HS-27A (cell line): ENCODE data around the gene FAM83C.
"Not testable (repeated sequence)": the region's sequence is repeated elsewhere in the genome, so short reads cannot be mapped to it uniquely, and the experiment has no call there.

Experiments used
- DNase-seq: peaks from one replicate; pipeline ENCODE4 v3.0.0-alpha.2; 2012; ENCODE audit warnings: low read depth, missing footprints

FAM83C gene

GRCh38 chr20:35263532-35264341 is 28.5 kb downstream of the FAM83C start:
- DNase-seq: no peak

GRCh38 chr20:35262731-35263531 is 29.3 kb downstream of the FAM83C start:
- DNase-seq: peak; percentile 46

GRCh38 chr20:35262321-35262720 is 29.9 kb downstream of the FAM83C start:
- DNase-seq: not testable (repeated sequence)

GRCh38 chr20:35260426-35260825 is 31.8 kb downstream of the FAM83C start:
- DNase-seq: no peak

GRCh38 chr20:35257175-35257909 is 34.9 kb downstream of the FAM83C start:
- DNase-seq: peak; percentile 33

- DNase-seq: no peak
These were observed 37.7 kb downstream of the FAM83C start for GRCh38 chr20:35254448-35254999.

- no peak for DNase-seq
These were observed 39.2 kb downstream of the FAM83C start for GRCh38 chr20:35253010-35253409.

- not testable (repeated sequence) for DNase-seq
These were observed 39.6 kb downstream of the FAM83C start for GRCh38 chr20:35252598-35252997.

- no peak for DNase-seq
These were observed 40.2 kb downstream of the FAM83C start for GRCh38 chr20:35252037-35252461.

- DNase-seq: no peak
These were observed 40.6 kb downstream of the FAM83C start for GRCh38 chr20:35251613-35251940.

- DNase-seq: no peak
These were observed 43.4 kb downstream of the FAM83C start for GRCh38 chr20:35248641-35249475.

- DNase-seq: no peak
These were observed 45.5 kb downstream of the FAM83C start for GRCh38 chr20:35246723-35247122.

GRCh38 chr20:35243986-35244385 is 48.2 kb downstream of the FAM83C start:
- DNase-seq: no peak

- no peak for DNase-seq
These were observed 48.9 kb downstream of the FAM83C start for GRCh38 chr20:35243317-35243716.

- DNase-seq: no peak
These were observed 51.4 kb downstream of the FAM83C start for GRCh38 chr20:35240811-35241293.

- DNase-seq: no peak
These were observed 52.0 kb downstream of the FAM83C start for GRCh38 chr20:35240083-35240810.

GRCh38 chr20:35238735-35239134 is 53.5 kb downstream of the FAM83C start:
- DNase-seq: no peak

GRCh38 chr20:35238170-35238569 is 54.1 kb downstream of the FAM83C start:
- DNase-seq: no peak

GRCh38 chr20:35237486-35237885 is 54.7 kb downstream of the FAM83C start:
- DNase-seq: no peak

GRCh38 chr20:35235881-35236280 is 56.3 kb downstream of the FAM83C start:
- DNase-seq: no peak
